ENCODE data around the gene TCF7L1. TPM values are rescaled to one million over a fixed set of nuclear protein-coding genes. Genes with fewer than 3 reads are reported as not detected.

The TCF7L1 gene
- total RNA-seq, 1 donor from 2014 or later, result 48.3 TPM

DNA sequence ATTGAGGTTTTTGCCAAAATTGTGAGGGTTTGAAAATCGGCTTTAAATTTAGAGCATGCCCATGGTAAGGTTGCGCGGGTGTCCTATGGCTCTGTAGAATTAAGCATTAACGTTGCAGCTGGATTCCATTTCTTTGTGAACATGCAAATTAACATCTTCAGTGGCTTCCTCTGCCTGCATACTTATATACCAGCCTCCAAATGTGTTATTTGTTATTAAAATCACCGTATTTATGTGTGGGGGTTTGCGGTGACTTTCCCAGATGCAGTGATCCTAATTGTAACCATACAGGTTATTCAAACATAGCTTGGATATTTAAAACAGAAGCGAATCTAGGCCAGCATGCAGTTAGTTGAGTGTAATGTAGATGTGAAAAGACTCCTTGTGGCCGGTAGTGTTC lies 114.4 kb downstream of the TCF7L1 start:
- Mint-ChIP-seq H3K4me3 (no peak overlapping the region), H3K9me3 (no peaks in the 10 kb centered on the region), H3K36me3 (no peaks in the 10 kb centered on the region), H3K27ac (no peak overlapping the region), H3K4me1 (peaks cover 69% of the 10 kb centered on the region), H3K27me3 (ENCODE audit: low read depth) (no peaks in the 10 kb centered on the region)
- no peak for DNase-seq (ENCODE audit: low spot score in 2 of 2, unreplicated experiment in 2 of 2)
- TF ChIP-seq CTCF (IDR thresholded peaks at IDR 0.05; ENCODE audit: unreplicated experiment), result no peak

- Mint-ChIP-seq H3K9me3 (no peaks in the 10 kb centered on the region), H3K27me3 (ENCODE audit: low read depth) (no peaks in the 10 kb centered on the region), H3K36me3 (no peaks in the 10 kb centered on the region), H3K4me1 (peaks cover 69% of the 10 kb centered on the region), H3K4me3 (no peak overlapping the region), H3K27ac (peak overlapping the region; percentile 86)
- no peak for TF ChIP-seq CTCF (IDR thresholded peaks at IDR 0.05; ENCODE audit: unreplicated experiment)
- DNase-seq (ENCODE audit: low spot score in 2 of 2, unreplicated experiment in 2 of 2), result no peak
Observed at GRCh38 chr2:85248773-85249509, 115.7 kb downstream of the TCF7L1 start.

GRCh38 chr2:85250045-85250444 lies 116.9 kb downstream of the TCF7L1 start:
- Mint-ChIP-seq H3K4me1 (peaks cover 69% of the 10 kb centered on the region), H3K27me3 (ENCODE audit: low read depth) (no peaks in the 10 kb centered on the region), H3K36me3 (no peaks in the 10 kb centered on the region), H3K9me3 (no peaks in the 10 kb centered on the region), H3K27ac (peak overlapping the region; percentile 86), H3K4me3 (no peak overlapping the region)
- no peak for DNase-seq (ENCODE audit: low spot score in 2 of 2, unreplicated experiment in 2 of 2)
- no peak for TF ChIP-seq CTCF (IDR thresholded peaks at IDR 0.05; ENCODE audit: unreplicated experiment)

DNA sequence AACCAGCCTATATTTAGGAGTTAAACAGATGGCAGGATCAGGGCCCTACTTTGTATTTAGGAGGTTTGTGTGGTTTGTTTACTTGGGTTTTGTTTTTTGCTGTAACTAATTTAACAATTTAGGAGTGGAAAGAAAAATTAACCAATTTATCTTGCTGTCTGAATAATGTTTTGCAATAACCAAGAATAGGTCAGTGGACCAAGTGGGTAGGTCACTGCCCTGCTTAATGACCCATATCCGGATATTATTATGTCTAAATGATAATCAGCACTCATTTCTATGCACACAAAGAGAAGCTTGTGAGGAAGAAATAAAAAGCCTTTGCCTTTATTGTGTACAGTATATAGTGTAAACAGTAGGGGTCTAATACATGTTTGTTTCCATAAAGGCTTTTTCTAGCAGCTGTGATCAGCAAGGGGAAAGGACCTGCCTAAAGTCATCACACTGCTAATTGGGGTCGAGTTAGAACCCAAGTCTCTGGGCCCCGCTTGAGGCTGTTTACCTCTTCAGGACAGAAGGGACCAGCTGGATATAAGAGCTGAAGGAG lies 118.0 kb downstream of the TCF7L1 start:
- Mint-ChIP-seq H3K36me3 (no peaks in the 10 kb centered on the region), H3K9me3 (no peaks in the 10 kb centered on the region), H3K4me3 (no peak overlapping the region), H3K4me1 (peaks cover 76% of the 10 kb centered on the region), H3K27ac (peak overlapping the region; percentile 8), H3K27me3 (ENCODE audit: low read depth) (no peaks in the 10 kb centered on the region)
- no peak for DNase-seq (ENCODE audit: low spot score in 2 of 2, unreplicated experiment in 2 of 2)
- TF ChIP-seq CTCF (IDR thresholded peaks at IDR 0.05; ENCODE audit: unreplicated experiment), result no peak

DNA sequence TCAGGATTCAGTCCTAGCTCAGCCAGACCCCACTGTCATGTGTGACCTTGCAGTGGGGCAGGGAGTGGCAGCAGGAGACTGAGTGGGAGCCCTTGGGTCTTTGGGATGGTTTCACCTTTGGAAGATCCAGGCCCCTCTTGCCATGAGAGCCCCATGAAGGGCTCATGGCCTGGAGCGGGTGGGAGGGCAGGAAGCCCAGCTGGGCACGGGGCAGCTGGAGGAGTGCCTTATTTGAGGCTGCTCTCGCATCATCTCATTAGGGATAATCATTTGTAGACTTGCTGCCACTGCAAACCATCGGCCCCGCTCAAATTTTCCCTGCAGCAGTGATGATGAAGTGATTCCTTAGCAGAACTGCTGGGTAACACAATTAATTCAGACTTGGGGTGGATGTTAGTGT lies 120.7 kb downstream of the TCF7L1 start:
- no peaks in the 10 kb centered on the region for H3K9me3 Mint-ChIP-seq
- peaks cover 74% of the 10 kb centered on the region for H3K4me1 Mint-ChIP-seq
- no peaks in the 10 kb centered on the region for H3K36me3 Mint-ChIP-seq
- TF ChIP-seq CTCF (IDR thresholded peaks at IDR 0.05; ENCODE audit: unreplicated experiment), result no peak
- H3K4me3 Mint-ChIP-seq, result no peak overlapping the region
- no peaks in the 10 kb centered on the region for H3K27me3 Mint-ChIP-seq (ENCODE audit: low read depth)
- DNase-seq (ENCODE audit: low spot score in 2 of 2, unreplicated experiment in 2 of 2), result no peak
- H3K27ac Mint-ChIP-seq, result peak overlapping the region; percentile 98

Measured in mesothelial cell of epicardium (in vitro differentiated cells).